ENCODE results near the gene PKN3. TPM values are rescaled to one million over a fixed set of nuclear protein-coding genes. Genes with fewer than 3 reads are reported as not detected.
A peak's percentile ranks its signal among the peaks of the same experiment; 100 is the strongest.

The PKN3 gene
- total and polyA plus RNA-seq, 9 of the 15 experiments (the other 6 are each of a cell fraction or from before 2014, with no cell fraction given) = 0.82 to 49.2 (median 19.7) TPM

DNA sequence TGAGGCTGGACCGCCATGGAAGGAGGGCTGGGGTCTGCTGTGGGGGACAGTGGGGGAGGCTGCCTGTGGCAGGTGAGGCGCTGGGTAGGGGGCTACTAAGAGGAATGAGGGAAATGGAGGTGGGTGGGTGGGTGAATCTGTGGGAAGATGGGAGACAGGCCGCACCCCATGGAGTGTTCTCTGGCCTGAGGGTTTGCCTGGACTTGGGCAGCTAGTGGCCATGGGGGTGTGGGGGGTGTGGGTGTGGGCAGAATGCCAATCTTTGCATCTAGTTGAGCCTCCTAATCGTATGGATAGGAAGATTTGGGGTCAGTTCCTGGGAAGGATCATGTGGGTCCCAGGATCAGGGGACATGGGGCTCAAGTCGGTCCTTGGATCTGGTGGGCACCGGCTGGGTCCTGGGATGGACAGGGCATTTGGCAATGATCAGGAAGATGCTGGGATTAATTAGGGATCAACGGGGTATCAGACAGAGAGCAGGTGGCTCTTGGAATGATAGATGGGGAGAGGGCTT, 21.1 kb downstream of the PKN3 start (continued):
- TF ChIP-seq, protein P1, sequence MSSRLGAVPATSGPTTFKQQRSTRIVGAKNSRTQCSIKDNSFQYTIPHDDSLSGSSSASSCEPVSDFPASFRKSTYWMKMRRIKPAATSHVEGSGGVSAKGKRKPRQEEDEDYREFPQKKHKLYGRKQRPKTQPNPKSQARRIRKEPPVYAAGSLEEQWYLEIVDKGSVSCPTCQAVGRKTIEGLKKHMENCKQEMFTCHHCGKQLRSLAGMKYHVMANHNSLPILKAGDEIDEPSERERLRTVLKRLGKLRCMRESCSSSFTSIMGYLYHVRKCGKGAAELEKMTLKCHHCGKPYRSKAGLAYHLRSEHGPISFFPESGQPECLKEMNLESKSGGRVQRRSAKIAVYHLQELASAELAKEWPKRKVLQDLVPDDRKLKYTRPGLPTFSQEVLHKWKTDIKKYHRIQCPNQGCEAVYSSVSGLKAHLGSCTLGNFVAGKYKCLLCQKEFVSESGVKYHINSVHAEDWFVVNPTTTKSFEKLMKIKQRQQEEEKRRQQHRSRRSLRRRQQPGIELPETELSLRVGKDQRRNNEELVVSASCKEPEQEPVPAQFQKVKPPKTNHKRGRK (tag; IDR thresholded peaks at IDR 0.05) = no peak
- no peak for TF ChIP-seq NUFIP1 (IDR thresholded peaks at IDR 0.05; ENCODE audit: partially characterized antibody)
- no peak for TF ChIP-seq CTBP1 (IDR thresholded peaks at IDR 0.05; ENCODE audit: borderline replicate concordance)
- TF ChIP-seq MECOM (CRISPR knock-in tag; IDR thresholded peaks at IDR 0.05) = no peak
- TF ChIP-seq EGR1 (conservative IDR thresholded peaks at IDR 0.05) = 0 out of 2 replicates have a peak, but pooled peaks have one; percentile 10
- TF ChIP-seq, protein P2, sequence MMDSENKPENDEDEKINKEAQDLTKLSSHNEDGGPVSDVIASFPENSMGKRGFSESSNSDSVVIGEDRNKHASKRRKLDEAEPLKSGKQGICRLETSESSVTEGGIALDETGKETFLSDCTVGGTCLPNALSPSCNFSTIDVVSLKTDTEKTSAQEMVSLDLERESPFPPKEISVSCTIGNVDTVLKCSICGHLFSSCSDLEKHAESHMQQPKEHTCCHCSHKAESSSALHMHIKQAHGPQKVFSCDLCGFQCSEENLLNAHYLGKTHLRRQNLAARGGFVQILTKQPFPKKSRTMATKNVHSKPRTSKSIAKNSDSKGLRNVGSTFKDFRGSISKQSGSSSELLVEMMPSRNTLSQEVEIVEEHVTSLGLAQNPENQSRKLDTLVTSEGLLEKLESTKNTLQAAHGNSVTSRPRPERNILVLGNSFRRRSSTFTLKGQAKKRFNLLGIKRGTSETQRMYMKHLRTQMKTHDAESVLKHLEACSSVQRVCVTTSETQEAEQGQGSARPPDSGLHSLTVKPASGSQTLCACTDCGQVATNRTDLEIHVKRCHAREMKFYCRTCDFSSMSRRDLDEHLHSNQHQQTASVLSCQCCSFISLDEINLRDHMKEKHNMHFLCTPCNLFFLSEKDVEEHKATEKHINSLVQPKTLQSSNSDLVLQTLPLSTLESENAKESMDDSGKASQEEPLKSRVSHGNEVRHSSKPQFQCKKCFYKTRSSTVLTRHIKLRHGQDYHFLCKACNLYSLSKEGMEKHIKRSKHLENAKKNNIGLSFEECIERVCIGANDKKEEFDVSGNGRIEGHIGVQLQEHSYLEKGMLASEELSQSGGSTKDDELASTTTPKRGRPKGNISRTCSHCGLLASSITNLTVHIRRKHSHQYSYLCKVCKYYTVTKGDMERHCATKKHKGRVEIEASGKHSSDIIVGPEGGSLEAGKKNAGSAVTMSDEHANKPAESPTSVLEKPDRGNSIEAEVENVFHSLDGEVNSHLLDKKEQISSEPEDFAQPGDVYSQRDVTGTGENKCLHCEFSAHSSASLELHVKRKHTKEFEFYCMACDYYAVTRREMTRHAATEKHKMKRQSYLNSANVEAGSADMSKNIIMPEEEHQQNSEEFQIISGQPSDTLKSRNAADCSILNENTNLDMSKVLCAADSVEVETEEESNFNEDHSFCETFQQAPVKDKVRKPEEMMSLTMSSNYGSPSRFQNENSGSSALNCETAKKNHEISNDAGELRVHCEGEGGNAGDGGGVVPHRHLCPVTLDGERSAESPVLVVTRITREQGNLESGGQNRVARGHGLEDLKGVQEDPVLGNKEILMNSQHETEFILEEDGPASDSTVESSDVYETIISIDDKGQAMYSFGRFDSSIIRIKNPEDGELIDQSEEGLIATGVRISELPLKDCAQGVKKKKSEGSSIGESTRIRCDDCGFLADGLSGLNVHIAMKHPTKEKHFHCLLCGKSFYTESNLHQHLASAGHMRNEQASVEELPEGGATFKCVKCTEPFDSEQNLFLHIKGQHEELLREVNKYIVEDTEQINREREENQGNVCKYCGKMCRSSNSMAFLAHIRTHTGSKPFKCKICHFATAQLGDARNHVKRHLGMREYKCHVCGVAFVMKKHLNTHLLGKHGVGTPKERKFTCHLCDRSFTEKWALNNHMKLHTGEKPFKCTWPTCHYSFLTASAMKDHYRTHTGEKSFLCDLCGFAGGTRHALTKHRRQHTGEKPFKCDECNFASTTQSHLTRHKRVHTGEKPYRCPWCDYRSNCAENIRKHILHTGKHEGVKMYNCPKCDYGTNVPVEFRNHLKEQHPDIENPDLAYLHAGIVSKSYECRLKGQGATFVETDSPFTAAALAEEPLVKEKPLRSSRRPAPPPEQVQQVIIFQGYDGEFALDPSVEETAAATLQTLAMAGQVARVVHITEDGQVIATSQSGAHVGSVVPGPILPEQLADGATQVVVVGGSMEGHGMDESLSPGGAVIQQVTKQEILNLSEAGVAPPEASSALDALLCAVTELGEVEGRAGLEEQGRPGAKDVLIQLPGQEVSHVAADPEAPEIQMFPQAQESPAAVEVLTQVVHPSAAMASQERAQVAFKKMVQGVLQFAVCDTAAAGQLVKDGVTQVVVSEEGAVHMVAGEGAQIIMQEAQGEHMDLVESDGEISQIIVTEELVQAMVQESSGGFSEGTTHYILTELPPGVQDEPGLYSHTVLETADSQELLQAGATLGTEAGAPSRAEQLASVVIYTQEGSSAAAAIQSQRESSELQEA (IDR thresholded peaks at IDR 0.05; ENCODE audit: low read depth) = no peak
- TF ChIP-seq PTRF (tag; IDR thresholded peaks at IDR 0.05) = no peak
- no peak for TF ChIP-seq PML (IDR thresholded peaks at IDR 0.05; ENCODE audit: low read length)
- TF ChIP-seq GATAD2B (IDR thresholded peaks at IDR 0.05; ENCODE audit: borderline replicate concordance) = no peak
- TF ChIP-seq, protein P3, sequence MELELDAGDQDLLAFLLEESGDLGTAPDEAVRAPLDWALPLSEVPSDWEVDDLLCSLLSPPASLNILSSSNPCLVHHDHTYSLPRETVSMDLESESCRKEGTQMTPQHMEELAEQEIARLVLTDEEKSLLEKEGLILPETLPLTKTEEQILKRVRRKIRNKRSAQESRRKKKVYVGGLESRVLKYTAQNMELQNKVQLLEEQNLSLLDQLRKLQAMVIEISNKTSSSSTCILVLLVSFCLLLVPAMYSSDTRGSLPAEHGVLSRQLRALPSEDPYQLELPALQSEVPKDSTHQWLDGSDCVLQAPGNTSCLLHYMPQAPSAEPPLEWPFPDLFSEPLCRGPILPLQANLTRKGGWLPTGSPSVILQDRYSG (tag; conservative IDR thresholded peaks at IDR 0.05; ENCODE audit: low read depth) = no peak
- TF ChIP-seq ZC3H8 (IDR thresholded peaks at IDR 0.05) = no peak
- TF ChIP-seq, protein P4, sequence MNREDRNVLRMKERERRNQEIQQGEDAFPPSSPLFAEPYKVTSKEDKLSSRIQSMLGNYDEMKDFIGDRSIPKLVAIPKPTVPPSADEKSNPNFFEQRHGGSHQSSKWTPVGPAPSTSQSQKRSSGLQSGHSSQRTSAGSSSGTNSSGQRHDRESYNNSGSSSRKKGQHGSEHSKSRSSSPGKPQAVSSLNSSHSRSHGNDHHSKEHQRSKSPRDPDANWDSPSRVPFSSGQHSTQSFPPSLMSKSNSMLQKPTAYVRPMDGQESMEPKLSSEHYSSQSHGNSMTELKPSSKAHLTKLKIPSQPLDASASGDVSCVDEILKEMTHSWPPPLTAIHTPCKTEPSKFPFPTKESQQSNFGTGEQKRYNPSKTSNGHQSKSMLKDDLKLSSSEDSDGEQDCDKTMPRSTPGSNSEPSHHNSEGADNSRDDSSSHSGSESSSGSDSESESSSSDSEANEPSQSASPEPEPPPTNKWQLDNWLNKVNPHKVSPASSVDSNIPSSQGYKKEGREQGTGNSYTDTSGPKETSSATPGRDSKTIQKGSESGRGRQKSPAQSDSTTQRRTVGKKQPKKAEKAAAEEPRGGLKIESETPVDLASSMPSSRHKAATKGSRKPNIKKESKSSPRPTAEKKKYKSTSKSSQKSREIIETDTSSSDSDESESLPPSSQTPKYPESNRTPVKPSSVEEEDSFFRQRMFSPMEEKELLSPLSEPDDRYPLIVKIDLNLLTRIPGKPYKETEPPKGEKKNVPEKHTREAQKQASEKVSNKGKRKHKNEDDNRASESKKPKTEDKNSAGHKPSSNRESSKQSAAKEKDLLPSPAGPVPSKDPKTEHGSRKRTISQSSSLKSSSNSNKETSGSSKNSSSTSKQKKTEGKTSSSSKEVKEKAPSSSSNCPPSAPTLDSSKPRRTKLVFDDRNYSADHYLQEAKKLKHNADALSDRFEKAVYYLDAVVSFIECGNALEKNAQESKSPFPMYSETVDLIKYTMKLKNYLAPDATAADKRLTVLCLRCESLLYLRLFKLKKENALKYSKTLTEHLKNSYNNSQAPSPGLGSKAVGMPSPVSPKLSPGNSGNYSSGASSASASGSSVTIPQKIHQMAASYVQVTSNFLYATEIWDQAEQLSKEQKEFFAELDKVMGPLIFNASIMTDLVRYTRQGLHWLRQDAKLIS (CRISPR knock-in tag; IDR thresholded peaks at IDR 0.05) = no peak
- no peak for TF ChIP-seq TOE1 (IDR thresholded peaks at IDR 0.05; ENCODE audit: borderline replicate concordance)
- TF ChIP-seq TOE1 (CRISPR knock-in tag; IDR thresholded peaks at IDR 0.05; ENCODE audit: borderline replicate concordance, low read depth) = no peak
- TF ChIP-seq ZFP1 (CRISPR knock-in tag; IDR thresholded peaks at IDR 0.05) = no peak

Data from K562 (cell line).